ENCODE results near the gene ICAM3.
A peak's percentile ranks its signal among the peaks of the same experiment; 100 is the strongest.

Gene ICAM3

GRCh38 chr19:10321874-10322835 lies 17.3 kb downstream of the ICAM3 start:
- no peak for DNase-seq (ENCODE audit: low read depth, low spot score)
- H3K4me3 ChIP-seq (ENCODE audit: low read length): no peak overlapping the region

- DNase-seq (ENCODE audit: low read depth, low spot score): no peak
- H3K4me3 ChIP-seq (ENCODE audit: low read length): no peak overlapping the region
Observed at GRCh38 chr19:10321417-10321797, 18.0 kb downstream of the ICAM3 start.

- H3K4me3 ChIP-seq (ENCODE audit: low read length): no peak overlapping the region
- DNase-seq (ENCODE audit: low read depth, low spot score): no peak
Observed at GRCh38 chr19:10320602-10321416, 18.6 kb downstream of the ICAM3 start.

GRCh38 chr19:10318807-10319682 lies 20.4 kb downstream of the ICAM3 start:
- H3K4me3 ChIP-seq (ENCODE audit: low read length): no peak overlapping the region
- no peak for DNase-seq (ENCODE audit: low read depth, low spot score)

- DNase-seq (ENCODE audit: low read depth, low spot score): no peak
- H3K4me3 ChIP-seq (ENCODE audit: low read length): no peak overlapping the region
Observed at GRCh38 chr19:10317857-10318462, 21.5 kb downstream of the ICAM3 start.

GRCh38 chr19:10317045-10317856 lies 22.2 kb downstream of the ICAM3 start:
- DNase-seq (ENCODE audit: low read depth, low spot score): no peak
- no peak overlapping the region for H3K4me3 ChIP-seq (ENCODE audit: low read length)

GRCh38 chr19:10316229-10317044 lies 23.0 kb downstream of the ICAM3 start:
- peak overlapping the region; percentile 90 for H3K4me3 ChIP-seq (ENCODE audit: low read length)
- DNase-seq (ENCODE audit: low read depth, low spot score): no peak

- peak; percentile 76 for DNase-seq (ENCODE audit: low read depth, low spot score)
- H3K4me3 ChIP-seq (ENCODE audit: low read length): peak within 1 kb of the TSS; percentile 90
Observed at GRCh38 chr19:10315335-10316214, 23.8 kb downstream of the ICAM3 start, which contains the start of gene FDX2. TSS of gene FDX2 (minus strand) at chr19:10316015. CDS start at chr19:10315996, 19 bp downstream.

- DNase-seq (ENCODE audit: low read depth, low spot score): no peak
- H3K4me3 ChIP-seq (ENCODE audit: low read length): no peak within 1 kb of the TSS
Observed at GRCh38 chr19:10309423-10309822, 30.0 kb downstream of the ICAM3 start, which contains the start of gene ZGLP1. TSS of gene ZGLP1 (minus strand) at chr19:10309815.

GRCh38 chr19:10306327-10306726 lies 33.1 kb downstream of the ICAM3 start:
- no peak overlapping the region for H3K4me3 ChIP-seq (ENCODE audit: low read length)
- no peak for DNase-seq (ENCODE audit: low read depth, low spot score)

GRCh38 chr19:10305139-10305806 lies 34.2 kb downstream of the ICAM3 start:
- no peak overlapping the region for H3K4me3 ChIP-seq (ENCODE audit: low read length)
- no peak for DNase-seq (ENCODE audit: low read depth, low spot score)

GRCh38 chr19:10299545-10300458 lies 39.6 kb downstream of the ICAM3 start:
- H3K4me3 ChIP-seq (ENCODE audit: low read length): no peak overlapping the region
- no peak for DNase-seq (ENCODE audit: low read depth, low spot score)

GRCh38 chr19:10295847-10296591 lies 43.4 kb downstream of the ICAM3 start:
- H3K4me3 ChIP-seq (ENCODE audit: low read length): peak overlapping the region; percentile 40
- no peak for DNase-seq (ENCODE audit: low read depth, low spot score)

GRCh38 chr19:10295305-10295846 lies 44.0 kb downstream of the ICAM3 start:
- H3K4me3 ChIP-seq (ENCODE audit: low read length): peak overlapping the region; percentile 40
- no peak for DNase-seq (ENCODE audit: low read depth, low spot score)

Measured in Jurkat, Clone E6-1 (cell line).